GM12892 (cell line): Measurements from ENCODE around the gene GRIN3A.

Experiments used
- DNase-seq: peaks from one replicate; pipeline ENCODE4 v3.0.0; 2011; ENCODE audit not compliant: insufficient read length
- FAIRE-seq: peaks from 2 replicates; lab custom pipeline; 2011; peaks lifted over from hg19 to GRCh38; lab: Jason Lieb, UNC
- POLR2A ChIP-seq: IDR thresholded peaks from 2 replicates; pipeline ENCODE4 v1.6.1; 2011; ENCODE audit warnings: low read depth, low read length, control low read depth
- POLR2AphosphoS5 ChIP-seq: IDR thresholded peaks from 2 replicates; pipeline ENCODE4 v1.6.1; 2011; ENCODE audit warnings: low read depth, low read length, control low read depth
- TAF1 ChIP-seq: IDR thresholded peaks from 2 replicates; pipeline ENCODE4 v1.6.1; 2011; ENCODE audit warnings: low read depth, mild to moderate bottlenecking, control low read depth, low read length, borderline replicate concordance

GRIN3A gene

GRCh38 chr9:101536351-101536750 lies 202.1 kb downstream of the GRIN3A start:
- DNase-seq (no peak), FAIRE-seq (no peak)
- TF ChIP-seq POLR2A (no peak), POLR2AphosphoS5 (no peak), TAF1 (no peak)

GRCh38 chr9:101533334-101534204 lies 204.9 kb downstream of the GRIN3A start, which contains the start of gene RNF20:
RNF20 (plus strand) TSS chr9:101533853; CDS start chr9:101535424, 1,571 bp downstream.
- peak; percentile 92 for FAIRE-seq
- TF ChIP-seq TAF1 = 0 out of 2 replicates have a peak, but pooled peaks have one; percentile 57
- peak; percentile 68; the same call in 1 of the 2 replicates for TF ChIP-seq POLR2A
- peak; percentile 42; the same call in 1 of the 2 replicates for TF ChIP-seq POLR2AphosphoS5
- peak; percentile 77 for DNase-seq

- FAIRE-seq (peak; percentile 74), DNase-seq (peak; percentile 7)
- TF ChIP-seq POLR2A (no peak), POLR2AphosphoS5 (no peak), TAF1 (no peak)
Measured at GRCh38 chr9:101530076-101530711, 208.3 kb downstream of the GRIN3A start.

GRCh38 chr9:101528015-101528414 lies 210.4 kb downstream of the GRIN3A start:
- TF ChIP-seq POLR2A (no peak), POLR2AphosphoS5 (no peak), TAF1 (no peak)
- FAIRE-seq (no peak), DNase-seq (no peak)

GRCh38 chr9:101527066-101527465 lies 211.4 kb downstream of the GRIN3A start:
- TF ChIP-seq TAF1 = no peak
- no peak for TF ChIP-seq POLR2AphosphoS5
- TF ChIP-seq POLR2A = no peak
- no peak for DNase-seq
- FAIRE-seq = no peak

GRCh38 chr9:101524371-101524770 lies 214.1 kb downstream of the GRIN3A start:
- DNase-seq = no peak
- TF ChIP-seq POLR2A (no peak), POLR2AphosphoS5 (no peak), TAF1 (no peak)
- FAIRE-seq = no peak
